GM23338 (cell line): ENCODE results near the gene TMPRSS2. TPM values are rescaled to one million over a fixed set of nuclear protein-coding genes. Genes with fewer than 3 reads are reported as not detected.

ENCODE experiments used
- ATAC-seq: fragments of 200-7000 bp; cut with Tn5 transposase; 3 replicates; pipeline ENCODE4 v1.9.1; 2020
- DNase-seq: peaks from one replicate; pipeline ENCODE4 v3.0.0-alpha.2; 2015; ENCODE audit warnings: low spot score
- H2AFZ ChIP-seq: fragments of 200-600 bp; sonication (generic); 2 replicates; pipeline ENCODE4 v1.8.0; 2016; ENCODE audit warnings: antibody characterized with exemption, mild to moderate bottlenecking, moderate library complexity
- H3F3A ChIP-seq: fragments of 200-600 bp; sonication (generic); replicated peaks from 2 replicates; pipeline ENCODE4 v1.8.0; 2017; ENCODE audit warnings: antibody characterized with exemption, mixed run types, low read depth
- H3K27ac ChIP-seq: fragments of 200-600 bp; sonication (generic); 2 replicates; pipeline ENCODE4 v1.6.1; 2016; ENCODE audit warnings: low read depth
- H3K27me3 ChIP-seq: fragments of 200-600 bp; sonication (generic); 2 replicates; pipeline ENCODE4 v1.8.0; 2016; ENCODE audit warnings: mild to moderate bottlenecking, mixed run types, moderate library complexity; ENCODE audit not compliant: insufficient read depth
- H3K36me3 ChIP-seq: fragments of 200-600 bp; sonication (generic); 2 replicates; pipeline ENCODE4 v1.8.0; 2016; ENCODE audit warnings: mild to moderate bottlenecking; ENCODE audit not compliant: insufficient read depth
- H3K4me1 ChIP-seq: fragments of 200-600 bp; sonication (generic); 2 replicates; pipeline ENCODE4 v1.8.0; 2016; ENCODE audit warnings: mild to moderate bottlenecking, moderate library complexity; ENCODE audit not compliant: insufficient read depth
- H3K4me2 ChIP-seq: fragments of 200-600 bp; sonication (generic); 2 replicates; pipeline ENCODE4 v1.7.1; 2017; ENCODE audit warnings: mixed run types
- H3K4me3 ChIP-seq: fragments of 200-600 bp; sonication (generic); 2 replicates; pipeline ENCODE4 v1.6.1; 2016; ENCODE audit warnings: mixed run types
- H3K79me2 ChIP-seq: fragments of 200-600 bp; sonication (generic); replicated peaks from 2 replicates; pipeline ENCODE4 v1.8.0; 2017; ENCODE audit warnings: mild to moderate bottlenecking; ENCODE audit not compliant: insufficient read depth
- H3K9me2 ChIP-seq: fragments of 200-600 bp; sonication (generic); 2 replicates; pipeline ENCODE4 v1.8.0; 2017; ENCODE audit not compliant: insufficient read depth
- H4K20me1 ChIP-seq: fragments of 200-600 bp; sonication (generic); replicated peaks from 2 replicates; pipeline ENCODE4 v1.8.0; 2017; ENCODE audit warnings: mild to moderate bottlenecking; ENCODE audit not compliant: insufficient read depth
- H3K27ac Mint-ChIP-seq: 2 replicates; pipeline ENCODE4 v1.8.0; 2020; ENCODE audit warnings: inconsistent platforms, mild to moderate bottlenecking, moderate library complexity, mixed read lengths
- H3K27me3 Mint-ChIP-seq: 3 replicates; pipeline ENCODE4 v1.8.0; 2022; ENCODE audit warnings: low read depth, mild to moderate bottlenecking, moderate library complexity, mixed read lengths, inconsistent platforms; ENCODE audit not compliant: insufficient read depth, poor library complexity
- H3K36me3 Mint-ChIP-seq: 3 replicates; pipeline ENCODE4 v1.8.0; 2021; ENCODE audit warnings: low read depth, mild to moderate bottlenecking, inconsistent platforms, moderate library complexity, mixed read lengths
- H3K4me1 Mint-ChIP-seq: 3 replicates; pipeline ENCODE4 v1.8.0; 2020; ENCODE audit warnings: mild to moderate bottlenecking, inconsistent platforms, mixed read lengths
- H3K4me3 Mint-ChIP-seq: 3 replicates; pipeline ENCODE4 v1.8.0; 2021; ENCODE audit warnings: moderate library complexity, mild to moderate bottlenecking, inconsistent platforms, mixed read lengths
- H3K9me3 Mint-ChIP-seq: 3 replicates; pipeline ENCODE4 v1.8.0; 2020; ENCODE audit warnings: moderate library complexity, mild to moderate bottlenecking, inconsistent platforms, mixed read lengths
- EZH2phosphoT487 ChIP-seq: fragments of 200-600 bp; sonication (generic); IDR thresholded peaks from one replicate; pipeline ENCODE4 v1.8.1; 2018; ENCODE audit warnings: antibody characterized with exemption; ENCODE audit not compliant: unreplicated experiment
- JUNB ChIP-seq: IDR thresholded peaks from one replicate; pipeline ENCODE4 v1.6.1; 2016; ENCODE audit warnings: antibody characterized with exemption; ENCODE audit not compliant: unreplicated experiment
- POLR2AphosphoS5 ChIP-seq: IDR thresholded peaks from 2 replicates; pipeline ENCODE4 v1.6.1; 2016; ENCODE audit warnings: antibody characterized with exemption, low read depth
- STAT1 ChIP-seq: IDR thresholded peaks from one replicate; pipeline ENCODE4 v1.6.1; 2016; ENCODE audit warnings: antibody characterized with exemption; ENCODE audit not compliant: unreplicated experiment
- polyA plus RNA-seq: library from polyadenylated mRNA; unstranded; fragments of >200 nt; fragmentation: Nextera tagmentation; extraction: Ambion mirVana; gene quantifications from 2 replicates; pipeline ENCODE4 v1.2.1, GENCODE V29; 2016
- total RNA-seq: library from RNA; depleted of rRNA; stranded (reverse); fragments of >200 nt; shearing (Covaris generic); gene quantifications from 2 replicates; pipeline ENCODE4 v1.2.3, GENCODE V29; 2014
- TF ChIP-seq, protein P1 (sequence below): IDR thresholded peaks from 2 replicates; pipeline ENCODE4 v1.6.1; 2016; ENCODE audit warnings: antibody characterized with exemption
- TF ChIP-seq, protein P2 (sequence below): IDR thresholded peaks from one replicate; pipeline ENCODE4 v1.6.1; 2018; ENCODE audit warnings: antibody characterized with exemption; ENCODE audit not compliant: unreplicated experiment

The TMPRSS2 gene
- total and polyA plus RNA-seq, 2 experiments from 2014 or later = 2.3 to 4.9 TPM

DNA sequence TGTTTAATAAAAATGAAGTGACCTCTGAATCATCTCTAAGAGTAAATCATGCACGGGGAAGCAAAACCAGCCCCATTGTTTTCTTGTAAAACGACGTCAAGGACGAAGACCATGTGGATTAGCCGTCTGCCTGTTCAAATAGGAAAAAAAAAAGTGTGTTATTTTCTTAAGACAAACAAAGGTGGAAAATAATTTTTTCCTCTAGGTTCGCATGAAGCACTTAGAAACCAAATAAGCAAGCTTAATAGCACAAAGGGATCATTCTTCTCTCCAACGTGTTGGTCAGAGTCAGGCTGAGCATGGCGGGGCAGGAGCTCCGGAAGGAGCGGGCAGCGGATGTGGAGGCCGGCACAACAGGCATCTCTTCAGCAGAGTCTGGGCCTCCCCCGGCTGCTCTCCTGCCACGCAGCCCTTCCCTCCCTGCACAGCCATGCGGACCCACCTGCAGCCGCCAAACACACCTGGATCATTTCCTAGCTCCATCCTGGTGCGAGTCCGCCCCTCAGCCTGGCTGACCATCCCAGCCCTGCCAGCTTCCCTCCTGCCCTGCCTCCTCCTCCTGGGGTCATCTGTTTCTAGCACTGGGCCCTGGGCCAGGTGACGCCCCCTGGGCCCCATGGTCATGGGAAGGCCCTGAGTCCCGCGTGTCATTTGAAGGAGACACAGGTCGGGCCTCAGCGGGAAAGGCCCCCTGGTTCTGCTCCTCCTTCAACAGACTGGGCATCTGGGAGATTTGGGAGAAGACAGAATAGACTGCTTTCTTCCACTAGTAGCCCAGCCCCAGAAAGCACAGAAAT lies 41.7 kb downstream of the TMPRSS2 start:
- Histone ChIP-seq H3K79me2 (no peaks in the 10 kb centered on the region), H3K9me2 (peaks cover 4% of the 10 kb centered on the region; the same call in 1 of the 2 replicates), H3K4me2 (no peak overlapping the region), H2AFZ (no peak overlapping the region), H3K27ac (no peak overlapping the region), H3K4me1 (peaks cover 6% of the 10 kb centered on the region; the same call in 1 of the 2 replicates), H4K20me1 (no peaks in the 10 kb centered on the region), H3F3A (no peaks in the 10 kb centered on the region), H3K27me3 (no peaks in the 10 kb centered on the region), H3K36me3 (no peaks in the 10 kb centered on the region), H3K4me3 (no peak overlapping the region)
- ATAC-seq (no peak), DNase-seq (no peak)
- peaks cover 22% of the 10 kb centered on the region for H3K4me1 Mint-ChIP-seq
- H3K36me3 Mint-ChIP-seq = peaks cover 74% of the 10 kb centered on the region
- H3K27me3 Mint-ChIP-seq = peaks cover 7% of the 10 kb centered on the region
- TF ChIP-seq, protein P1, sequence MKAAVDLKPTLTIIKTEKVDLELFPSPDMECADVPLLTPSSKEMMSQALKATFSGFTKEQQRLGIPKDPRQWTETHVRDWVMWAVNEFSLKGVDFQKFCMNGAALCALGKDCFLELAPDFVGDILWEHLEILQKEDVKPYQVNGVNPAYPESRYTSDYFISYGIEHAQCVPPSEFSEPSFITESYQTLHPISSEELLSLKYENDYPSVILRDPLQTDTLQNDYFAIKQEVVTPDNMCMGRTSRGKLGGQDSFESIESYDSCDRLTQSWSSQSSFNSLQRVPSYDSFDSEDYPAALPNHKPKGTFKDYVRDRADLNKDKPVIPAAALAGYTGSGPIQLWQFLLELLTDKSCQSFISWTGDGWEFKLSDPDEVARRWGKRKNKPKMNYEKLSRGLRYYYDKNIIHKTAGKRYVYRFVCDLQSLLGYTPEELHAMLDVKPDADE = no peak
- TF ChIP-seq JUNB = no peak
- no peak overlapping the region for H3K27ac Mint-ChIP-seq
- no peak overlapping the region for H3K4me3 Mint-ChIP-seq
- peaks cover 23% of the 10 kb centered on the region for H3K9me3 Mint-ChIP-seq

DNA sequence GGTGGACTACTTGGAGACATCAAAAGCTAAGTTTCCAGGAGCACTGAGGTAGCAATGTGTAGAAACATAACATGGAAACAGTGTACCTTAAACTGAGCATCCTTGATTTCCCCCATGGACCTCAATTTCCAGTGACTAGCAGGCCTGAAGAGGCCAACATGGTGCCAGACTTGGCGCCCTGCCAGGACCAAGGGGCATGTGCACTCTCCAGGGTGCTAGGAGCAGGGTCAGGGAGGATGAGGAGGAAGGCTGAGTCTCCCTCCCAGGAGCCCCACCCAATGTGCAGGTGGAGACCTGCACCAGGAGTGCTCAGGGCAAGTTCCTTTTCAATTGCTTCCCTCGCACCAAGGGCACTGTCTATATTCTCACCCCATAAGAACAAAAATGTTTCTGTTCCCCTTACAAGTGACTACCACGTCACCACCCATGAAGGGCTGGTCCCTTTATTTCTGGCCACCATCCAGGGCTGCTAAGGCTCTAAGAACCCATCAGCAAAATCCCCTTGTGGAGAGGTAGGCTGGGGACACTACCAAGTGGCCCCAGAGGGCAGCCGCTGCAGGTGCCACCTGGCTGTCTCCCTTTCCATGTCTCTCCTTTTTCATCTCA lies 42.7 kb downstream of the TMPRSS2 start:
- H3K27ac ChIP-seq = no peak overlapping the region
- DNase-seq (no peak), ATAC-seq (no peak)
- Mint-ChIP-seq H3K36me3 (peaks cover 69% of the 10 kb centered on the region), H3K9me3 (peaks cover 23% of the 10 kb centered on the region), H3K27ac (no peak overlapping the region), H3K27me3 (peaks cover 7% of the 10 kb centered on the region), H3K4me3 (no peak overlapping the region), H3K4me1 (peaks cover 25% of the 10 kb centered on the region)
- no peak overlapping the region for H3K4me3 ChIP-seq
- no peaks in the 10 kb centered on the region for H3F3A ChIP-seq
- H3K36me3 ChIP-seq = no peaks in the 10 kb centered on the region
- no peaks in the 10 kb centered on the region for H3K79me2 ChIP-seq
- TF ChIP-seq, protein P2, sequence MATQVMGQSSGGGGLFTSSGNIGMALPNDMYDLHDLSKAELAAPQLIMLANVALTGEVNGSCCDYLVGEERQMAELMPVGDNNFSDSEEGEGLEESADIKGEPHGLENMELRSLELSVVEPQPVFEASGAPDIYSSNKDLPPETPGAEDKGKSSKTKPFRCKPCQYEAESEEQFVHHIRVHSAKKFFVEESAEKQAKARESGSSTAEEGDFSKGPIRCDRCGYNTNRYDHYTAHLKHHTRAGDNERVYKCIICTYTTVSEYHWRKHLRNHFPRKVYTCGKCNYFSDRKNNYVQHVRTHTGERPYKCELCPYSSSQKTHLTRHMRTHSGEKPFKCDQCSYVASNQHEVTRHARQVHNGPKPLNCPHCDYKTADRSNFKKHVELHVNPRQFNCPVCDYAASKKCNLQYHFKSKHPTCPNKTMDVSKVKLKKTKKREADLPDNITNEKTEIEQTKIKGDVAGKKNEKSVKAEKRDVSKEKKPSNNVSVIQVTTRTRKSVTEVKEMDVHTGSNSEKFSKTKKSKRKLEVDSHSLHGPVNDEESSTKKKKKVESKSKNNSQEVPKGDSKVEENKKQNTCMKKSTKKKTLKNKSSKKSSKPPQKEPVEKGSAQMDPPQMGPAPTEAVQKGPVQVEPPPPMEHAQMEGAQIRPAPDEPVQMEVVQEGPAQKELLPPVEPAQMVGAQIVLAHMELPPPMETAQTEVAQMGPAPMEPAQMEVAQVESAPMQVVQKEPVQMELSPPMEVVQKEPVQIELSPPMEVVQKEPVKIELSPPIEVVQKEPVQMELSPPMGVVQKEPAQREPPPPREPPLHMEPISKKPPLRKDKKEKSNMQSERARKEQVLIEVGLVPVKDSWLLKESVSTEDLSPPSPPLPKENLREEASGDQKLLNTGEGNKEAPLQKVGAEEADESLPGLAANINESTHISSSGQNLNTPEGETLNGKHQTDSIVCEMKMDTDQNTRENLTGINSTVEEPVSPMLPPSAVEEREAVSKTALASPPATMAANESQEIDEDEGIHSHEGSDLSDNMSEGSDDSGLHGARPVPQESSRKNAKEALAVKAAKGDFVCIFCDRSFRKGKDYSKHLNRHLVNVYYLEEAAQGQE = no peak
- TF ChIP-seq STAT1 (no peak), JUNB (no peak), POLR2AphosphoS5 (no peak), EZH2phosphoT487 (no peak)
- TF ChIP-seq, protein P1 = no peak
- no peak overlapping the region for H3K4me2 ChIP-seq
- peaks cover 6% of the 10 kb centered on the region; the same call in 1 of the 2 replicates for H3K4me1 ChIP-seq
- peaks cover 4% of the 10 kb centered on the region; the same call in 1 of the 2 replicates for H3K9me2 ChIP-seq
- H2AFZ ChIP-seq = no peak overlapping the region
- no peaks in the 10 kb centered on the region for H4K20me1 ChIP-seq
- no peaks in the 10 kb centered on the region for H3K27me3 ChIP-seq
